SW480 (cell line): ENCODE results near the gene ELANE.
A peak's percentile ranks its signal among the peaks of the same experiment; 100 is the strongest.

Source experiments
- DNase-seq: peaks from one replicate; pipeline ENCODE4 v3.0.0-alpha.2; 2016; ENCODE audit warnings: low spot score

Gene ELANE

GRCh38 chr19:898663-899062 lies 46.6 kb downstream of the ELANE start:
- DNase-seq, result no peak

- no peak for DNase-seq
Measured at GRCh38 chr19:899336-900042, 47.4 kb downstream of the ELANE start.

- DNase-seq, result no peak
Measured at GRCh38 chr19:900043-900301, 47.9 kb downstream of the ELANE start.

- DNase-seq, result peak; percentile 56
Measured at GRCh38 chr19:900302-901111, 48.4 kb downstream of the ELANE start.

- DNase-seq, result no peak
Measured at GRCh38 chr19:901216-902092, 49.4 kb downstream of the ELANE start.

- no peak for DNase-seq
Measured at GRCh38 chr19:902093-902370, 49.9 kb downstream of the ELANE start.

- DNase-seq, result no peak
Measured at GRCh38 chr19:902446-903226, 50.5 kb downstream of the ELANE start.

GRCh38 chr19:903266-903797 lies 51.2 kb downstream of the ELANE start:
- DNase-seq, result peak; percentile 40

GRCh38 chr19:904545-904944 lies 52.4 kb downstream of the ELANE start:
- no peak for DNase-seq
